Esophagus (tissue), 2 donors: ENCODE data around the gene RASSF4. TPM values are rescaled to one million over a fixed set of nuclear protein-coding genes. Genes with fewer than 3 reads are reported as not detected.

ENCODE experiments used
- H3K27ac ChIP-seq, 2 donors: one replicate each; pipeline ENCODE4 v1.5.1; 2013; ENCODE audit warnings: low read depth in 2 of 2, mild to moderate bottlenecking in 2 of 2, inconsistent platforms in 1 of 2, low read length in 1 of 2, moderate library complexity in 1 of 2
- H3K27me3 ChIP-seq, 2 donors: one replicate each; pipeline ENCODE4 v1.6.1; 2013; ENCODE audit warnings: low read length in 2 of 2, control low read depth in 1 of 2, mild to moderate bottlenecking in 1 of 2; ENCODE audit not compliant: insufficient read depth in 2 of 2, control insufficient read depth in 1 of 2
- H3K36me3 ChIP-seq, 2 donors: one replicate each; pipeline ENCODE4 v1.6.1; 2013; ENCODE audit warnings: low read length in 1 of 2; ENCODE audit not compliant: control insufficient read depth in 2 of 2, insufficient read depth in 2 of 2
- H3K4me1 ChIP-seq, 2 donors: one replicate each; pipeline ENCODE4 v1.6.1; 2013; ENCODE audit warnings: low read length in 1 of 2; ENCODE audit not compliant: control insufficient read depth in 2 of 2, insufficient read depth in 2 of 2
- H3K4me3 ChIP-seq, 2 donors: one replicate each; pipeline ENCODE4 v1.5.1; 2013; ENCODE audit warnings: low read length in 2 of 2, mild to moderate bottlenecking in 2 of 2, low read depth in 1 of 2, moderate library complexity in 1 of 2
- H3K9me3 ChIP-seq, 2 donors: one replicate each; pipeline ENCODE4 v1.6.1; 2013; ENCODE audit warnings: mild to moderate bottlenecking in 2 of 2, low read depth in 1 of 2, low read length in 1 of 2, moderate library complexity in 1 of 2; ENCODE audit not compliant: control insufficient read depth in 2 of 2, insufficient read depth in 1 of 2
- WGBS, 2 donors: extraction: QIAGEN DNeasy Blood & Tissue Kit; methylation state at CpG; one replicate each; pipeline ENCODE4 v1.1.7; 2013; 5-methylcytosine and 5-hydroxymethylcytosine counted together
- polyA plus RNA-seq, 2 donors: library from polyadenylated mRNA; stranded (reverse); fragments of 200-250 nt; gene quantifications; one replicate each; pipeline ENCODE4 v1.2.3, GENCODE V29; 2013
- donor health status: healthy with polysubstance abuse.
- donor health status: Bipolar disorder and iron deficiency.

Gene RASSF4
- polyA plus RNA-seq, 2 donors = 3.6 to 3.7 TPM

- WGBS, 2 donors = 64 to 67% methylated on average over 10 of the region's 10 CpGs
- Histone ChIP-seq H3K27ac (no peak overlapping the region), H3K36me3 (no peaks in the 10 kb centered on the region), H3K27me3 (no peaks in the 10 kb centered on the region), H3K4me1 (peaks cover 2% of the 10 kb centered on the region in 2 donors), H3K4me3 (no peak overlapping the region), H3K9me3 (no peaks in the 10 kb centered on the region)
Measured at GRCh38 chr10:44926751-44927351, 32.8 kb upstream of the RASSF4 start.

- H3K27me3 ChIP-seq = no peaks in the 10 kb centered on the region
- no peaks in the 10 kb centered on the region for H3K36me3 ChIP-seq
- no peak overlapping the region for H3K27ac ChIP-seq
- peaks cover 2% of the 10 kb centered on the region in 2 donors for H3K4me1 ChIP-seq
- H3K9me3 ChIP-seq = no peaks in the 10 kb centered on the region
- no peak overlapping the region for H3K4me3 ChIP-seq
- 45 to 50% methylated on average over 2 of the region's 2 CpGs for WGBS, 2 donors
Measured at GRCh38 chr10:44927352-44927751, 32.2 kb upstream of the RASSF4 start.

GRCh38 chr10:44928462-44928861, 31.1 kb upstream of the RASSF4 start:
- no peaks in the 10 kb centered on the region for H3K27me3 ChIP-seq
- H3K9me3 ChIP-seq = no peaks in the 10 kb centered on the region
- peaks cover 2% of the 10 kb centered on the region in 2 donors for H3K4me1 ChIP-seq
- H3K36me3 ChIP-seq = no peaks in the 10 kb centered on the region
- no peak overlapping the region for H3K4me3 ChIP-seq
- no peak overlapping the region for H3K27ac ChIP-seq

- no peaks in the 10 kb centered on the region for H3K27me3 ChIP-seq
- H3K4me1 ChIP-seq = peaks cover 2% of the 10 kb centered on the region in 2 donors
- no peaks in the 10 kb centered on the region for H3K9me3 ChIP-seq
- no peak overlapping the region for H3K4me3 ChIP-seq
- WGBS, 2 donors = 77 to 78% methylated on average over 8 of the region's 8 CpGs
- H3K36me3 ChIP-seq = no peaks in the 10 kb centered on the region
- H3K27ac ChIP-seq = no peak overlapping the region
Measured at GRCh38 chr10:44929356-44930255, 30.0 kb upstream of the RASSF4 start.

- Histone ChIP-seq H3K36me3 (no peaks in the 10 kb centered on the region), H3K9me3 (no peaks in the 10 kb centered on the region), H3K27ac (no peak overlapping the region), H3K4me1 (peaks cover 2 to 7% of the 10 kb centered on the region in 2 donors), H3K27me3 (no peaks in the 10 kb centered on the region), H3K4me3 (no peak overlapping the region)
- 80% methylated on average over 4 of the region's 4 CpGs for WGBS, 2 donors
Measured at GRCh38 chr10:44930904-44931620, 28.5 kb upstream of the RASSF4 start.

- Histone ChIP-seq H3K4me1 (peaks cover 2 to 5% of the 10 kb centered on the region in 2 donors), H3K27me3 (no peaks in the 10 kb centered on the region), H3K4me3 (no peak overlapping the region), H3K27ac (no peak overlapping the region), H3K36me3 (no peaks in the 10 kb centered on the region), H3K9me3 (no peaks in the 10 kb centered on the region)
- 82 to 85% methylated on average over 10 of the region's 10 CpGs for WGBS, 2 donors
Measured at GRCh38 chr10:44931621-44932516, 27.7 kb upstream of the RASSF4 start.

- Histone ChIP-seq H3K9me3 (no peaks in the 10 kb centered on the region), H3K27me3 (no peaks in the 10 kb centered on the region), H3K27ac (no peak overlapping the region), H3K4me1 (peaks cover 2 to 4% of the 10 kb centered on the region in 2 donors), H3K4me3 (no peak overlapping the region), H3K36me3 (no peaks in the 10 kb centered on the region)
- WGBS, 2 donors = 45 to 49% methylated on average over 10 of the region's 10 CpGs
Measured at GRCh38 chr10:44932517-44933450, 26.8 kb upstream of the RASSF4 start.

GRCh38 chr10:44933451-44934321, 25.9 kb upstream of the RASSF4 start:
- Histone ChIP-seq H3K27ac (no peak overlapping the region), H3K27me3 (no peaks in the 10 kb centered on the region), H3K4me3 (no peak overlapping the region), H3K9me3 (no peaks in the 10 kb centered on the region), H3K36me3 (no peaks in the 10 kb centered on the region), H3K4me1 (peaks cover 2 to 4% of the 10 kb centered on the region in 2 donors)
- WGBS, 2 donors = 78 to 79% methylated on average over 9 of the region's 9 CpGs
